ENCODE data around the gene FLAD1.

FLAD1 gene

DNA sequence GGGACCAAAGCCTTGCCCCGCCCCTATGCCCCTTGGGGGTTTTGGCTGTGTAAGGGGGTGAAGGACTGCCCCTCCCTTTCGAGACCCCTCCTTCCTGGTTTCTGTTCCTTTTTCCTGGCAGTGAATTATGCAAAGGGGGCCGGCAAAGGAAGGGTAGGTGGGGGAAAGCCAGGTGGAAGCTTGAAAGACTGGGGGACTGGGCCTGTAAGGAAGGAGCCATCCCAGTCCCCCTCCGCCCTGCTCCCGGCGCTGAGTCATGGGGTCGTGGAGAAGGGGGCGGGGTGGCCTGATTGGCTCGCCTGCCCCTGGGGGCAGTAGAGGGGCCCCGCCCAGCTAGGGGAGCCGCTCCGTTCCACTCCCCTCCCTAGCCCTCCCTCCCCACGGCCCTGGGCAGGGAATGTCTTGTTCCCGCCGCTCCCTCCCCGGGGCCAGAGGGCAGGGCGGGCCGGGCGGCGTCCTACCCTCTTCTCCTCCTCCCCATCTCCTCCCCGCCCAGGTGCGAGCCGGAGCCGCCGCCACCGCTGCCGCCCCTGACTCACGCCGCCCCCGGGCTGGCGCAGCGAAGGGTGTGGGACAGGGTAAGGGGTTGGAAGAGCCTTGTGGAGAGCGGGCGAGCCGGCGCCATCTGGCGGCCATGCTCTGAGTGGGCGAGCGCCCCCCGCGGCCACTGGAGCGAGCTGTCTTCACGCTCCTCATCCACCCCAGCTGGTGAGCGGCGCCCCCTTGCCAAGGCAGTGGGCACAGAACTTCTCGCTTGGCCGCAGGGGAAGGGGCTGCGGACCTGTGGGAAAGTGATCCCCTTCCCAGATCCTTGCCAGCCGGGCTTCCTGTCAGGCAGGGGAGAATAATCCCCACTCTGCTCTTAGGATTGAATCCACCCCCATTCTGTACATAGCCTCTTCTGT is 34.1 kb downstream of the FLAD1 start:
- DNase-seq (ENCODE audit: low spot score) = peak; percentile 90

- no peak for DNase-seq (ENCODE audit: low spot score)
Measured at GRCh38 chr1:155017946-155018316, 34.8 kb downstream of the FLAD1 start.

- DNase-seq (ENCODE audit: low spot score) = peak; percentile 60
Measured at GRCh38 chr1:155018617-155019348, 35.6 kb downstream of the FLAD1 start.

GRCh38 chr1:155019377-155020245 is 36.5 kb downstream of the FLAD1 start:
- no peak for DNase-seq (ENCODE audit: low spot score)

- DNase-seq (ENCODE audit: low spot score) = no peak
Measured at GRCh38 chr1:155022136-155022926, 39.2 kb downstream of the FLAD1 start.

DNA sequence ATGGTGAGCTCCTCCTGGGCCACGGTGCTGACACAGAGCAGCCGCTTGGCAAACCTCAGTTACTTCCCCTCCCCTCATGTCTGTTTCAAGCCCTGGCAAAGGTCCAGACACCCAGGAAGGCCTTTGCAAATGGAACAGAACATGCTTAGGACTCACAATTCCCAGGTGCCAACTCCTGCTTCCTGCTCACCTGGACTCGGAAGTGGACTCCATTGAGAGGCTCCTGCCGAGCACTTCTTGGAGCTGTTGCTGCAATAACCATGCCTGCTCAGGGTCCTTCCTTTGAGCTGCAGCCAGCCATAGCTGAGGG is 39.7 kb downstream of the FLAD1 start:
- DNase-seq (ENCODE audit: low spot score) = no peak

GRCh38 chr1:155023627-155024026 is 40.5 kb downstream of the FLAD1 start:
- no peak for DNase-seq (ENCODE audit: low spot score)

- no peak for DNase-seq (ENCODE audit: low spot score)
Measured at GRCh38 chr1:155024315-155024714, 41.2 kb downstream of the FLAD1 start.

- DNase-seq (ENCODE audit: low spot score) = no peak
Measured at GRCh38 chr1:155026154-155026553, 43.0 kb downstream of the FLAD1 start.

GRCh38 chr1:155026588-155026987 is 43.4 kb downstream of the FLAD1 start:
- DNase-seq (ENCODE audit: low spot score) = no peak

DNA sequence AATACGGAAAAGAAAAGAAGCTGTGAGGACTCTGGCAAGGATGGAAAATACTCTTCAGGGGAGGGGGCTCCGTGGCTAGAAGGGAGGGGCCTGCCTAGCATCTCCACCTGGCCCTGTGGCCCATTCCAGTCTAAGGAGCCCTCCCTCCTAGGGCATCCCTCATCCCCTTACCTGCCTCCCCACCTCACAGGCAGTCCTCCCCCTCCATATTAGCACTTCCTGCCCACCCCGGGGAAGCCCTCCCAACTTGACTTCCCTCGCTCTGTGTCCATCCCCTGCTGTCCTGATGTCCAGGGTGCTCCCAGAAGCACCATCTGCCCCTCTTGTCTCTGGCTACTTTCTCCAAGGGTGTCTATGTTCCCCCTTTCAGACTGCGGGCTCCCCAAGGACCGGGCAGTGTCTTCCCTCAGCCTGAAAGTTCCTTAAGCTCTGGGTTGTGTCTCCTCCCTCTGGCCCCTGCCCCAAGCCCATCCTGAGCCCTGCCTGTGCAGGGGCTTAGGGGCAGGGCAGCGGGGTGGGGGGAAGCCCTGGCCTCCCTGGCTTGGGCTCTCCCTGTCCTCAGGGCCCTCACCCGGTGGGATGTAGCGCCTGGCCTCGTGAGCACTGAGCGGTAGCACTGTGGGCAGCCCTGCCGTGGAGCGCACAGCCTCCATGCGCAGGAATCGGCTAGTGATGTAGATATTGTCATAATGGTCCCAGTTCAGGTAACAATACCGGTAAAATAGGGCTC is 46.5 kb downstream of the FLAD1 start:
- no peak for DNase-seq (ENCODE audit: low spot score)

DNA sequence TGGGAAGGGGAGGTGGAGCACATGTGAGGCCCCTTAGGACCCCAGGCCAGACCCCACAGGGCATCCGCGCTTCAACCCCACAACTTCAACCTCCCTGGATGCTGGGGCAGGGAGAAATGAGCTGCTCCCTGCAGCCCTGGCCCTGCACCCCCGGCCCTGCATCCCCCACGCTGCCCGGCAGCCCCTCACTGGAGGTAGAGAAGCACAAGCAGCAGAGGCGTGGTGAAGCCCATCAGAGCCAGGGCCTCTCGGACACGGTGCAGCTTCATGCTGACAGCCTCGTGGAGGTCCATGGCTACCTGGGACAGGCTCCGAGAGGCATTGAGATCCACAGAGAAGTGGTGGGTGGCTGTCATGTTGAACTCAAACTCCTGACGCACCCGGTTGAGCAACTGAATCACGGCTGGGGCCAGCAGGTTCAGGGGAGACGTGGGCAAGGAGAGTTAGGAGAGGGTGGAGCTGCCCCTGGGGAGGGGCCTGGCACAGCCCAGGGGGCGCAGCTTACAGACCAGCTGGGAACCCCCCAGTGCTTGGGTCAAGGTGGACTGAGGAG is 47.2 kb downstream of the FLAD1 start:
- DNase-seq (ENCODE audit: low spot score) = no peak

- DNase-seq (ENCODE audit: low spot score) = no peak
Measured at GRCh38 chr1:155030899-155031298, 47.8 kb downstream of the FLAD1 start.

- DNase-seq (ENCODE audit: low spot score) = no peak
Measured at GRCh38 chr1:155032886-155033285, 49.7 kb downstream of the FLAD1 start.

- DNase-seq (ENCODE audit: low spot score) = no peak
Measured at GRCh38 chr1:155033524-155033923, 50.4 kb downstream of the FLAD1 start, which contains the start of the genes DCST1 and DCST2. TSS of gene DCST1 (plus strand) at chr1:155033824. CDS start at chr1:155034037, 213 bp downstream. TSS of gene DCST2 (minus strand) at chr1:155033781. CDS start at chr1:155033701, 80 bp downstream.

GRCh38 chr1:155034318-155035208 is 51.4 kb downstream of the FLAD1 start:
- DNase-seq (ENCODE audit: low spot score) = no peak

DNA sequence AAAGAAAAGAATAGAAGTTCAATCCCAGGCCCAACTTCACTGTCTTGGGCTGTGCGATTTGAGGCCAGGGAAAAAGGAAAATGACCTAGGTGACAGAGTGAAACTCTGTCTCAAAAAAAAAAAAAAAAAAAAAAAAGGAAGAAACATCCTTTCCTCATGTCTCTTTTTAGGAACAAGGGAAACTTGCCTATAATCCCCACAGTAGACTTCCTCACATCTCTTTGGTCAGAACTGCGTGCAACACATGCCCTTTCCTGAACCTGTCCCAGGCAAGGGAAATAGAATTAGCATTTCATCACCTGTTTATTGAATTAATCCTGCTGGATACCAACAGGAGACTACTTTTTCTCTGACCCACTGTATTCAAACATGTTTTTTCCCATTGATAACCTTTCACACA is 52.8 kb downstream of the FLAD1 start:
- DNase-seq (ENCODE audit: low spot score) = no peak

GRCh38 chr1:155037043-155037442 is 53.9 kb downstream of the FLAD1 start:
- DNase-seq (ENCODE audit: low spot score) = no peak

- DNase-seq (ENCODE audit: low spot score) = no peak
Measured at GRCh38 chr1:155037851-155038441, 54.8 kb downstream of the FLAD1 start.

Data from AG08396 (cell line).